Ammon's horn (tissue), 1 donor: Measurements from ENCODE around the gene APBA2.

Experiments
- DNase-seq: peaks from one replicate; pipeline ENCODE4 v3.0.0-alpha.2; 2016; ENCODE audit warnings: low spot score

APBA2 gene

DNA sequence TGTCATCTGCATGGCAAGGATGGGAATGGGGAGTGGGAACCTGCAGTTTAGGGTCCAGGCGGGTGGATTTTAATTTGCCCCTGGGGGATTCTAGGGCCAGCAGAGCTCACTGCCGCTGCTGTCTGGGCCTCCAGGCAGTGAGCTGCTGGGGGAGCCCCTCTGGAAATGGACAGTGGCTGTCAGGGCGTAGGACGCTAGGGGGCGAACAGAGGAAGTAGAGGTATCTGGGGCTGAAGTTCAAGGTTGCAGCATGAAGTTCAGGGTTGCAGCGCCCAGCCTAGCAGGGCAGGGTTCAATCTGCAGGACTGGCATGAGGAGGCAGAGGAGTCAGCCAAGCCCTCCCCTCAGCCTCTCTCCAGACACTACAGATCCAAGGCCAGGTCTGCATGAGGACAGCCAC lies 49.5 kb downstream of the APBA2 start:
- no peak for DNase-seq

DNA sequence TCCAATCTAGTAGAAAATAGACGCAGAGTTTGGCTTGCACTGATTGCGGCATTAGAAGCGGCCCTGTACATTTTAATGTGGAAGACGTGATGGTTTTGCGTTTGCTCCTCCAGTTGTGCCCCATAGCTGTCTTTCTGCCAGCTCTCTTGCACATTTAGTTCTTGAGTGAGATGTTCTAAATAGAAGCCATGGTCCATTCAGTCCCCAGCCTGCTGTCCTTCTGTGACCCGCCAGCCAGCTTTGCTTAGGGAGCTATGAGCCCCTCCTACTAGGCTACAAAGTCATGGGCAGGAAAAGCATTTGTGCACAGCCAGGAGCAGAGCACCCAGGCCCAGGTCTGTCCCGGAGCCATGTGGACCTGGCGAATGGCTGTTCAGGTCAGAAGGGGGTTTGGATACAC lies 50.3 kb downstream of the APBA2 start:
- peak; percentile 81 for DNase-seq

DNA sequence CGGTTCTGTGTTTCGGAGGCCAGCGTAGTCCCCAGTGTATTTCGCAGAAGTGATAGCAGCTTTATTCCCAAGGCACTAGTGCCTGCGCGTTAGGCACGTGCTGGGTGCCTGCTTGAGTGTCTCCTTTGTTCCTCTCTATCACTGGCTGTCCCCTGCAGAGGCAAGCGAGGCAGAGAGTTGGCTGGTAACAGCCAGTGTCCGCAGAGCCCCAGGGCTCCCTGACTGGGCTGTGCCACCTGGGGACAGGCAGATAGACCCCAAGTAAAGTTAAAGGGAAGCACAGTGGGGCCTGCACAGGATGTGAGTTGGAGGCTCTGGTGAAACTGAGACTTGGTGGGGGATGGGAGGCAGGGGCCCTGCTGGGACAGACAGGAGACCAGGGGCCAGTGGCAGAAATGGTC lies 50.7 kb downstream of the APBA2 start:
- peak; percentile 59 for DNase-seq

DNA sequence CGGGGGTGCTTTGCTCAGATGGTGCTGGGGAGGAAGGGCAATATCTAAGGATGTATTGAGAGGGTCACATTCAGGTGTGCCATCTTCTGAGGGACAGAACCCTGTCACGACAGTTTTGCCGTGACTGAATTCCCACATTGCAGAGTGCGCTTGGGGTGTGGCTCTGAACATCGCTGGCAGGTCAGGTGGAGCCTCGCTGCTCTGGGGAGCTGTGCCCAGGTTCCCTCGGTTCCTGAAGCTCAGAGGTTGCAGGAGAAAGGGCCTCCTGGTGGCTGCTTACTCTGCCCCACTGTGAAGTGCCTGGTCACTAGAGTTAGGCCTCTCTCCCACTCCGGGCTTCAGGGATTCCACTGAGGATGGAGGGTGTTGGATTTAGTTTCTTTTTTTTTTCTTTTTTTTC lies 51.5 kb downstream of the APBA2 start:
- DNase-seq, result no peak

DNA sequence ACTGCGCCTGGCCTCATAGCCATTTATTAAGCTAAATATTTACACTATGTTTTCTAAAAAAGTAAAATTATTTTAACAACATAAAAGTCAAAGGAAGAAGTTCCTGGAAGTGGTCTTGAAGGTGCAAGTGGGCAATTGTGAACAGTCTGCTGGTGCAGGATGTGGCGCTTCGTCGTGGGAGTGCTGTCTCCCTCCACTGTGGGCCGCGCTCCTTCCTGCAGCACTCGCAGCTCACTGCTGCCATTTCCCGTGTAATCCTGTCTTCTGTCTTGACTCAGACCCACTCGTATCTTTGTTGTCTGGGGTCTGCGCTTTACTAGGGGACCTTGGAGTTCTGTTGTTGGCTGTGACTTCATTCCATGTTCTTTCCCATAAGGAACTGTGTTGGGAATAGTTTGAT lies 56.3 kb downstream of the APBA2 start:
- DNase-seq, result no peak

DNA sequence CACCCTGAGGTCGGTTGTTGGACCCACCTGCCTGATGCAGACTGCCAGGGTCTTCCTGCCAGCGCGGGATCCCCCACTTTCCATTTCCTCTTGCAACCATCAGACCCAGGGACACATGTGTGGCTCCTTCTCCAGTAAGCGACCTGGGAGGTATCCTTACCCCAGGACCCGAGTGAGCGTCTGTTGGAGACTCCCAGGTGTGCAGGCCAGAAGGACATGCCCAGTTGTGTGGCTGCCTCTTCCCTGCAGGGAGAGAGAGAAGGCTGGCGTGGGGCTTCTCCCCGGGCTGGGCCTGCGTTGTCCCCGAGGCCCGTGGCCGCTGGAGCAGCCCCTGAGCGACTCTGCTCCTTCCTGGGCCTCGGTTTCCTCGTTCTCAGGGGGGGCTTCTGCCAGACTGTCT lies 56.8 kb downstream of the APBA2 start:
- DNase-seq, result no peak

DNA sequence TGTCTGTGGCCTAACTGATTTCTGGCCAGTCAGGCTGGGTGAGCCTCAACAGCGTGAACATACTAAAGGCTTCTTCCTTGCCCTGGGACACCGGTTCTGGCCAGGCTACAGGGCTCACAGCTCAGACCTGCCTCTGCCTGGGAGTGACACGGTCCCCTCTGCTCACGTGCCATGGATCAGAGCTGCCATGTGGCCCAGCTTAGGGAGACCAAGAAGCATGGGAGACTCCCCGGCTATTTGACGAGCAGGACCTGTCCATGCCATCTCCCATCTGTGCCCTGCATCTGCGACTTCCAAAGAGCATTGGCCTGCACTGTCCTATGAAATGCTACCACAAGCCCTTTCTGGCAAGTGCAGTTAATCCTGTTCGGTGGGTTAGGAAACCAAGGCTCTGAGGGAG lies 57.4 kb downstream of the APBA2 start:
- DNase-seq, result no peak

DNA sequence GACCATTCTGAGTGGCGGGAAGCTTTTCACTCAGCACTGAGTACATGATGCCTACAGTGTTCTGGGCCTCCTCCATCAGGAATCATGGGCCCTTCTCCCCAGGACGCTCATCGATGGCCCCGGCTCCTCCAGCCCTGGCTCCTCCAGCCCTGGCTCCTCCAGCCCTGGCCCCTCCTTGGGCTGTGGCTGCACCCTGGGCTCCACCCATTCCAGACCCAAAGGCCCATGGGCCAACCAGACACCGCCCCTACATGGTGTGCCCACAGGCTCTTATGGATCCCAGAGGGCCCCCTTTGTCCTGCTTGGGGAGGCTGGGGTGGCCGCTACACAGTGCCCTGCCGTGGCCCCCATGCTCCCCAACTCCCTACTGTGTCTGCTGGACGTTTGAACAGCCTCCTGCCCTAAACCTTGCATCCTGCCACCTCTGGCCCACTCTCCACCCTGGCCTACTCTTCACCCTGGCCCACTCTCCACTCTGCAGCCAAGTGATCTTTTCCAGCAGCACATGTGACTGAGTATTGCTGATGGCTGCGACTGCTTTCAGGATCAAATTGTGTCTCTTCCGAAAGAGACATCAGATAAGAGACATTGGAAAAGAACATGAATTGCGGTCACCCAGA lies 57.9 kb downstream of the APBA2 start:
- DNase-seq, result no peak

DNA sequence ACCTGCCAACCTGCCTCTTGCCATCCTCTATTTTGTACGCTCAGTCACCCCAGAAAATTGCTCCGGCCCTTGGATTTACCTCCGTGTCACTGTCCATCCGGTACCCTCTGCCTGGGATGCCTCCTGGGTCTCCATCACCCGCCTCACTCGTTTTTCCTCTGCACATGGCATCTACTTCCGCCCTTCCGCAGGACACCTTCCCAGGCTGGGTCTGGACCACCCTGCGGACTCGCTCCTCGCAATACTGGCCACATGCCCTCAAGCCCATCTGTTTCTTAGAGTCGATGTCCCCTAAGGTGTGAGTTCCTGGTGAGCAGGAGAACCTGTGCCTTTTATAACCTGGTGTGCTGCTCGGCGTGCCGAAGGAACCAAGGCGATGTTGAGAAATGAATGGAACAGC lies 58.5 kb downstream of the APBA2 start:
- DNase-seq, result no peak

DNA sequence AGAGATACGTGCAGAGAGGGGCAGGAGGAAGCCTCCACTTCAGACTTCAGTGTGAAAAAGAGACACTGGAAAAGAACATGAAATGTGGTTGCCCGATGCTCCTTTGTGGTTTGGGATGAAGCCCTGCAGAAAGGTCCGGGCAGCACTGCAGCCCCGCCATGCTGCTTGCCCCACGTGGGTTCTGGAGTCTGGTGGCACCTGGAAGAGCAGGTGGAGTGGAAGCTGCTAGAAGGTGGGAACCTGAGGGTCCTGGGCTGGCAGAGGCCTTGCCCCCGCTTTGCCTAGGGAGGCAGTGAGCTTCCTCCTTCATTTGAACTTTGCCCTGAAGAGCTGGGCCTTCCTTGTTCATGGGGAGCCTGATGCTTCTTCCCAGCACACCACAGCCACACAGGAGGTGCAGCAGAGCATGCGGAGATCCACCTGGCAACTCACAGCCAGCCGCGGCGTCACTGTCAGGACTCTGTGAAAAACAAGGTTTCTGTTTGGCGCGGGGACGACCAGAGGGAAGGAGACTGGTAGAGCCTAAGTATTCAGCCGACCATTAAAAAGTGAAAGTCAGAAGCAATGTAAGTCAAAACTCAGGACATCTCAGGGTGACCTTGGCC lies 59.0 kb downstream of the APBA2 start:
- no peak for DNase-seq

DNA sequence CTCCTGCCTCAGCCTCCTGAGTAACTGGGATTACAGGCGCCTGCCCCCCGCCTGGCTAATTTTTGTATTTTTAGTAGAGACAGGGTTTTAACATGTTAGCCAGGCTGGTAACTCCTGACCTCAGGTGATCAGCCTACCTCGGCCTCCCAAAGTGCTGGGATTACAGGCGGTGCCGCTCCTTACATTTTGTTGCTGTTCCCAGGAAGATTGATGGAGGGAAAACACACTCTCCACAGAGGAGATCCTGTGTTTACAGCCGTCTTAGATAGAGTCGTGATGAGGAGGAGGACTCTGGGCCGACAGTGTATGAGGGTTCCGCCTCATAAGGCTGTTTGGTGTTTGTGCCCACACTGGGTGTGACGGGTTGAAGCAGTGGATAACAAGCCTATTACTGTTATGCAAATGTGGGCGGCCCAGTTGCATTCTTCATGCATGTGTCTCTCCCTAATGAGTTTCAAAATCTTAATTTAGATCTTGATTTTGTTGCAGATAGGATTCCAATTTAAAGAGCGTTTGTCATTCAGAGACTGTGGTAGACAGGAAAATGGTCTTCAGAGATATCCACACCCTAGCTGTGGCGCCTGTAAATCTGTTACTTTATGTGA lies 60.0 kb downstream of the APBA2 start:
- no peak for DNase-seq

DNA sequence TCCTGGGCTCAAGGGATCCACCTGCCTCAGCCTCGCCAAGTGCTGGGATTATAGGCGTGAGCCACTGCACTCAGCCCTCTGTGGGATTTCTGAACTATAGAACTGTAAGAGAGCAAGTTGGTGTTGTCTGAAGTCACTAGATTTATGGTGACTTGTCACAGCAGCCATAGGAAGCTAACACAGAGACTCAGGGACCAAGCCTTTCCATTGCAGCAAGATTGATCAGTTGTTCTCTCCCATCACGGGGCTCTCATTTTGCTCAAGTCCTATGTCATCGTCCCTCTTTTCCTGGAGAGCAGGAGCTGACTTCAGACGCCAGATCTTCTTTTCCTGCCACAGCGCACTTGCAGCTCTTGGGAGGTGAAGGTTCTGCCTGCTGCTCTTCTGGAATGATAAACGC lies 61.0 kb downstream of the APBA2 start:
- no peak for DNase-seq

DNA sequence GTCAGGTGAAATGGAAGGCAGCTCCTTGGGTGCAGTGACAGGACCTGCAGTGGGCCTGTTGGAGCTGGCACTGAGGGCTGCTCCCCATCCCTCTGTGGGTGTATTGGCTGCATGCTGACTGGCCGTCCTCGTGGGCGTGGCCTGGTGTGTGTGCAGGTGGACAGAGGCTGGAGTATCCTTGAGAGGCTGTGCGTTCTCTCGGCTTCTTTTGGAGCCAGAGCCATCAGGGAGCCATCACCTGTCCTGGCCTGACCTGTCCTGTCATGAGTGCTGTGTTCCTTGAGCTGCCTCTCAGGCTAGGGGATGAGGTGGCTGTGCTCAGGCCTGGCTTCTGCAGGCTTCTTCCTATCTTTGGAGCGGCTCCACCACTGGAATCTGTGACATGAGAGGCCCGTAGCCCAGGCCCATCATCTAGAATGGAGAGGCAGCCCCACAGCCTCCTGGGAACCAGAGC lies 61.5 kb downstream of the APBA2 start:
- DNase-seq, result no peak

DNA sequence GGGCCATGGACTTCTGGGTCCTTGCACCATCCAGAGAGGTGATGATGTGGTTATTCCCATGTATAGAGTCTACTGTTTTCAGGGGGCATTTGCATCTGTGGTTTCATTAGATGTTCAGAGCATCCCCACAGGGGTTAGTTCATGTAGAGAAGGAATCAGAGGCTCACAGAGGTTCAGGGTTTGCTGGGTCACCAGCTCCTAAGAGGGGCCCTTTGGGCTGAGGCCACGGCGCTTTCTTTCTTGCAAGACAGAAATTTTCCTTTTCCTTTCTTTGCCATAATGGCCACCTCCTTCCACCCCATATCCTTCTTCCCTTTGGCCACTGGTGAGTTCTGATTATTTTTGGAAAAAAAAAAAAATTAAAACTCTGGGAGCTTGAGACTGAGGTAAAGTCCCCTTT lies 62.3 kb downstream of the APBA2 start:
- no peak for DNase-seq

DNA sequence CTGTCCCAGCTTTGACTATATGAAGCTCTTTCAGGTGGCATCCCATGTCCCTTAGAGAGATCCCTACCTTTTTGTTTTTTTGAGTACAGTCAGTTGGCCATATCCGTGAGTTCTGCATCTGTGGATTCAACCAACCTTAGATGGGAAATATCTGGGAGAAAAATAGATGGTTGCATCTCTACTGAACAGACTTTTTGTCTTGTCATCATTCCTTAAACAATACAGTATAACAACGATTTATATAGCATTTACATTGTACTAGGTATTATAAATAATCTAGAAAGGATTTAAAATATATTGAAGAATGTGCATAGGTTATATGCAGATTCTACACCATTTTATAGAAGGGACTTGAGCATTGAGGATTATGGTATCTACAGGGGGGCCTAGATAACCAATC lies 65.1 kb downstream of the APBA2 start:
- no peak for DNase-seq

DNA sequence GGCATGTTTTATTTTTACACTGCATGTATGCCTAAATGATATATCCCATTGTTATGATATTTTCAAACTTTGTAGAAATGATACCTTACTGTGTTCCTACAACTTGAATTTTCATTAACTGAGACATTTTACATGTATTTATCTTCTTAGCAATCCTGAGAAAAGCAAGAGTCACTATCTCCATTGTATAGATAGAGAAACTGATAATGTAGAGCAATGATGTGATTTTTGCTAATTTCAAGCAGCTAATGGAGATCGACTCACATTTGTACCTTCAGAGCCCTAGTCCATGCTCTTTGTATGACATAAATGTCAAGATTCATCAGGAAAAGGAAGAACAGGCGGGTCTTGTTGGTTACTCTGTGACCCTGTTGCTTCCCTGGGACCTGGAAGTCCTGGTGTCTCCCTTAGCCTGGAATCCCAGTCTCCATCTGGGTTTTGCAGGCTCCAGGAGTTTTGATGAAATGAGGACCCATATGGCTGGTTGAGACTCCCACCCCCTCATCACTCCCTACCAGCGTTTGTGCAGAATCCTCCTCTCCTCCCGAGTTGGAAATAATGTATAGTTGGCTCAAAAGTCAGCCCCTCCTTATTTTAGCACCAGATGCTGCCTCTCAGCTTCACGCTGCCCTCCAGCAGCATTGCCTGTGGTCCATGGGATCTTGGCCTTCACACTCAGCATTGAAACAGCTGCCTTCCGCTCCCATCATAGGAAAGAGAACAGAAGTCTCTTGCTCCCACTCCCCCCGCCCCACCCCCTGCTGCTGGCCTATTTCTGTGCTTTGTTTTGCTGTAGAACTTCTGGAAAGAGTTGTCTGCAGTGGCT lies 67.1 kb downstream of the APBA2 start:
- DNase-seq, result no peak

DNA sequence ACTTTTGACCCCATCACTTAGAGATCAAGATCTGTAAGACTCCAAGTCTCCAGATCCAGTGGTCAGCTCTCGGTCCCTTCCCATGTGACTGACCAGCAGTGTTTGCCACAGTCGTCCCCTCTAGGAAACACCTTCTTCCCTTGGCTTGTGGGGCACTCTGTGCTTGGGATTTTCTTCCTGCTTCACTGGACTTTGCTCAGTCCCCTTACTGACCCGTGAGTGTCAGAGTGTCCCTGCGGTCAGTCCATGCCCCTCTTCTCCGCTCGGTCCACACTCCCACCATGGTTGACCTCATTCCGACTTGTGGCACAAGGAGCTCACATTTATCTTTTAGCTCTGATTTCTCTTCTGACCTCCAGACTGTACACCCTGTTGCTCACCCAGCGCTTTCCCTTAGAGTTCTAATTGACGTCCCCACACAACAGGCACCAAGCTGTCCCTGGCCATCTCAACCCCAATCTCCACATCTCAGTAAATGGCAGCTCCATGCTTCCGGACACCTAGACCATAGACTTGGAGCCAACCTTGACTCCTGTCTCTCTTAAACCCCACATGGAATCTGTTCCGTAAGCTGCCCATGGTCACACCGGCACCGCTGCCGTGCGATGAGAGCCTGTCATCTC lies 67.9 kb downstream of the APBA2 start:
- no peak for DNase-seq

DNA sequence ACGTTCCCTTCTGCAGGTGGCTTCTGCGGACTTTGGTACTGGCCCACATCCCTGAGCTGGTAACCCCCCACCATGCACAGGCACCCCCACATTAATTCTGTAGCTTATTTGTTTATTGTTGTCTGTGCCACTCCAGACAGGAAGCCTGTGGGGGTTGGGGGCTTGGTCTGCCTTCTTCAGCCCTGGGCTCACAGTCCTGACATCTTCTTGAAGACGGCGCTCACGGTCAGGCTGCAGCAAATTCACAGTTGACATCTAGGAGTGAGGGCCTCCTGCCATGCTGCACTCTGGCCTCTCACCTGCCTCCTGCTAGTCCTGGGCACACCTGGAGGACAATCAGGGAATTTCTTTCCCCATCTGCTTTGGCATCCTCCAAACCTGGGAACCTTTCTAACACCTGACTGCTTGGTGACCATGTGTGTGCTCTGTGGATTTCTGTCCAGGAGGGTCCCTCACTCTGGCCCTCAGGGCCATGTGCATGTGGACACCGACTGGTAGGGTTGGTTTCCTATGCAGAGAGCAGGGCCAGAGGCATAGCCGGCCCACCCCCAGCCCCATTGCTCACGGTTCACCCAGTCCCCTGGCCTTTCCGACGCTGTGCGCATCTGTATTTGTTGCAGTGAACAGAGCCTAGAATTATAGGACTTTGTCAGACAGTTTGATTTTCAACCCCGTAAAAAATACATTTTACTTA lies 68.8 kb downstream of the APBA2 start:
- no peak for DNase-seq

DNA sequence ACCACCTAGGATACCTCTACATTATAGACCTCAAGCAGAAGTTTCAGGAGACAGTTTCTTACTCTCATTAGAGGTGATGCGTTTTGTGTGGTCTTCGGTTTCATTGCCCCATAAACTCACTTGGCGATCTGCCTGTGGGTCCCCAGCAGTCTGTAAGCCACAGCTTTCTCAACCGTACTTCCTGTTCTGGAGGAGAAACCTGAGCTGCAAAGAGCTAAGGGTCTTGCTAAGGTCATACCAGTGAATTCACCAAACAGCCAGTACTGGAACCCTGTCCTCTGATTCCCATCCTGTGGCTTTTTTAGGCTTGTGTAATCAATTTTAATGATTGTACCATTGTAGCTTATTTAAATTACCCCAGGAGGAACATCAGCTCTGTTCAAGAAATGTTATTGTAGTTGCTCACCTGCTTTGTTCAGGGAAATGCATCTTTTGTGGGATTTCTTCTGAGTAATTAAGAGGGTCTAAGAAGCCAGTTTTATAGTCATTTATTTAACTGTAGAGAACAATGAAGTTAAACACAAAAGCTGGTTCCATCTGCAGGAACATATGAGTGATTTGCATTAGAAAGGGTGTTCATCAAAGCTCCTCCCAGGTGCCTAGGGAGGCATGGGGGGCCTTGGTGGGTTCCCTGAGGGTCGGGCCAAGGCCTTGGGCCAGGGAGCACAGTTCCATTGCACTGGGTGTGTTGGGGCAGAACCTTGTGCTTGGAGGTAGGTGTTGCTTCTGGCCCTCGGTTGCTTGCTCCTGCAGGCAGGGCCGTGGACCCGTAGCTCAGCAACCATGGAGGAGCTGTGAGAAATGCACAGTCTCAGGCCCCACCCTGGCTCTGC lies 69.6 kb downstream of the APBA2 start:
- no peak for DNase-seq

DNA sequence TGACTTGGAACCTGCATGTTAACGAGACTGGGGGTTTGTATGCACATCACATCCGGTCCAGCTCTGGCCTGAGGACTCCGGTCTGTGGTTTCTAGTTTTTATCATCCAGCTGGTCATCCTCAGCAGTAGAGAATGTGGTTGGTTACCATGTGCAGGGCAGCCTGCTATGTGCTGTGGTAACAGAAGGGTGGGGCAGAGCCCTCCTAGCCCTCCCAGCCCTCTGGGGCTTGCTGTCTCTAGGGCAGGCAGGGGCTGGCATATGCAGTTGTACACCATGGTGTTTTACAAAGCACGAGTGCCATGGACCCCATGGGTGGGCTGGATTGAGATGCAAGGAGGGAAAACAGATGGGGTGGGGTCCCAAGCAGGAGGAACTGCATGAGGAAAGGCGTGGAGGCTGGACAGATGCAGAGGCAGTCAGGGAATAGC lies 70.2 kb downstream of the APBA2 start:
- no peak for DNase-seq

DNA sequence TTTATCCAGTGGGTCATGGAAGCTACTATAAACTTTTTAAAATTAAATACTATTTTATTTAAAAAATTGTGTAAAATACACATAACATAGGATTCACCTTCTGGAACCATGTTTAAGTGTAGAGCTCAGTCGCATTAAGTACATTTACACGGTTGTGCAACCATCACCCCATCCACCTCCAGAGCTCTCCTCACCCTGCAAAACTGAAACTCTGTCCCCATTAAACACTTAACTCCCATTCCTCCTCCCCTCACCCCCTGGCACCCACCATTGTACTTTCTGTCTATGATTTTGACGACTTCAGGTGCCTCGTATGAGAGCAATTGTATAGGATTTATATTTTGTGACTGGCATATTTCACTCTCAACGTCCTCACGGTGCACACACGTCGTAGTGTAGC lies 70.7 kb downstream of the APBA2 start:
- DNase-seq, result no peak
